Muscle layer of colon (tissue), 2 donors: Measurements from ENCODE around the gene POC1B.
"Not testable (repeated sequence)": the region's sequence is repeated elsewhere in the genome, so short reads cannot be mapped to it uniquely, and the experiment has no call there.

ENCODE experiments used
- H3K27ac ChIP-seq: one replicate; pipeline ENCODE4 v1.7.0; 2013; ENCODE audit warnings: low read depth, mild to moderate bottlenecking, low read length, moderate library complexity
- H3K27me3 ChIP-seq, 2 donors: one replicate each; pipeline ENCODE4 v1.7.0; 2013; ENCODE audit warnings: low read length in 2 of 2, mild to moderate bottlenecking in 2 of 2; ENCODE audit not compliant: insufficient read depth in 2 of 2, control insufficient read depth in 1 of 2
- H3K36me3 ChIP-seq: one replicate; pipeline ENCODE4 v1.7.0; 2013; ENCODE audit warnings: mild to moderate bottlenecking, low read length; ENCODE audit not compliant: insufficient read depth
- H3K4me1 ChIP-seq: one replicate; pipeline ENCODE4 v1.7.0; 2013; ENCODE audit warnings: mild to moderate bottlenecking, low read length; ENCODE audit not compliant: insufficient read depth
- H3K4me3 ChIP-seq, 2 donors: one replicate each; pipeline ENCODE4 v1.7.0; 2013; ENCODE audit warnings: low read length in 2 of 2, low read depth in 1 of 2, mild to moderate bottlenecking in 1 of 2, moderate library complexity in 1 of 2
- H3K9ac ChIP-seq: one replicate; pipeline ENCODE4 v1.7.0; 2013; ENCODE audit warnings: low read length
- H3K9me3 ChIP-seq: one replicate; pipeline ENCODE4 v1.7.0; 2013; ENCODE audit warnings: mild to moderate bottlenecking, low read length
- donor health status: abdominal sarcoma.
- donor health status: Adenocarcinoma of cecum.

POC1B gene

DNA sequence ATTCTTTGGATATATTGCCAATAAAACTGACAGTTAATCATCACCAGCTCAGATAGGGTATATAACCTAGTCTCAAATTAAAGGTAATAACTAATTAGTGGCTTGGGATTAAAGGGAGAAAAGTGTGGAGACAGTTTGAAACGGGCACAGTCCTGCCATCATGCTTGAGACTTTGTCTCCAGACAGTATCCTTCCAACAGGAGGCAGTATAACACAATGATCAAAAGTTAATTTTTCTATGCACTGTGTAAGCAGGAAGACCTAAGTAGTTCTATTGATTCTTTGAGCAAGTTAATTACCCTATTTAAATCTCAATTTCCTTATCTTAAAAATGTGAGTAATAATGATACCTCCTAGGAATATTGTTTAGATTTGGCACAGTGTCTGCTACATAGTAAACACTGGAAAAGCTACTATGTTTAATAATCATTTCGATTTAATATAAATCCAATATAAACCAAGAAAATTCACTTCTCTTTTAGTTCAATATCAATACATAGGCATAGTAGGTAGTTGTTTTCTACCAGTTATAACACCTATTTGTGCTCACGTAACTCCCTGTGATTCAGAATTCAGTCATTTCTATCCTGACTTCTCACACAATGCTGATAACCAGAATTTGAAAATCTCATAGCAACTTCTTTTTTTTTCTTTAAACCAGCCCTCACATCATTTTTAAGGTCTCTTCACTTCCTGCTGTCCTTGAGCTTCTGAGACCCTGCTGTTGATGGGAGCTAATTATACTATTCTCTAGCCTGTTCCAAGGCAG lies 54.9 kb downstream of the POC1B start:
- H3K9ac ChIP-seq = no peak overlapping the region
- H3K4me3 ChIP-seq = no peak overlapping the region
- H3K36me3 ChIP-seq = no peaks in the 10 kb centered on the region
- no peak overlapping the region for H3K27ac ChIP-seq
- no peaks in the 10 kb centered on the region for H3K4me1 ChIP-seq
- H3K27me3 ChIP-seq = no peaks in the 10 kb centered on the region
- H3K9me3 ChIP-seq = no peaks in the 10 kb centered on the region

- H3K9ac ChIP-seq = no peak overlapping the region
- no peaks in the 10 kb centered on the region for H3K36me3 ChIP-seq
- no peak overlapping the region for H3K4me3 ChIP-seq
- H3K27ac ChIP-seq = no peak overlapping the region
- H3K9me3 ChIP-seq = no peaks in the 10 kb centered on the region
- no peaks in the 10 kb centered on the region for H3K4me1 ChIP-seq
- no peaks in the 10 kb centered on the region for H3K27me3 ChIP-seq
These were observed 56.5 kb downstream of the POC1B start for GRCh38 chr12:89469361-89469760.

DNA sequence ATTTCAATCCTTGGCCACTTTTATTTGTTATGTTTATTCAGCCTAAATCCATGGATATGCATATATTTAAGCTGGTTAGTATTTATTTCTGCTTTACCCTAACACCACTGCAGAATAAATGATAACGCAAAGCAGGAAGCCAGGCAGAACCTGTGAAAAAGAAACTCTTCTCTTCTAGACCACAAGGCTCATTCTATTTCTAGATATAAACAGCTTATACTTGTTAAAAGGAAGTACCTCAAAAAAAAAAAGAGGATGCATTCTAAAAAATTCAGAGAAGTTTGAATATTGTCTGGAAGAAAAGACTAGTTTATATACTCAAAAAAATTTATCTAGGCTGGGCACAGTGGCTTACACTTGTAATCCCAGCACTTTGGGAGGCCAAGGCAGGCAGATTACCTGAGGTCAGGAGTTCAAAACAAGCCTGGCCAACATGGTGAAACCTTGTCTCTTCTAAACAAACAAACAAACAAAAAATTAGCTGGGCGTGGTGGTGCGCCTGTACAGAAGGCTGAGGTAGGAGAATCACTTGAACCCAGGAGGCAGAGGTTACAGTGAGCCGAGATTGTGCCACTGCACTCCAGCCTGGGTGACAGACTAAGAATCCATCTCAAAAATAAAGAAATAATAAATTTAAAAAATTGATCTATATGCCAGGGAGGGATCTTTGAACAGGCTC lies 57.1 kb downstream of the POC1B start:
- H3K27me3 ChIP-seq = no peaks in the 10 kb centered on the region

GRCh38 chr12:89468017-89468416 lies 57.8 kb downstream of the POC1B start:
- no peak overlapping the region for H3K4me3 ChIP-seq
- no peak overlapping the region for H3K9ac ChIP-seq
- no peak overlapping the region for H3K27ac ChIP-seq
- no peaks in the 10 kb centered on the region for H3K9me3 ChIP-seq
- no peaks in the 10 kb centered on the region for H3K4me1 ChIP-seq
- no peaks in the 10 kb centered on the region for H3K36me3 ChIP-seq
- no peaks in the 10 kb centered on the region for H3K27me3 ChIP-seq

More for the DNA sequence above, 57.1 kb downstream of the POC1B start:
- no peaks in the 10 kb centered on the region for H3K4me1 ChIP-seq
- H3K9ac ChIP-seq = no peak overlapping the region
- H3K4me3 ChIP-seq = no peak overlapping the region
- H3K27ac ChIP-seq = no peak overlapping the region
- no peaks in the 10 kb centered on the region for H3K9me3 ChIP-seq
- no peaks in the 10 kb centered on the region for H3K36me3 ChIP-seq

GRCh38 chr12:89464974-89465592 lies 60.8 kb downstream of the POC1B start:
- Histone ChIP-seq H3K4me3 (no peak overlapping the region), H3K9ac (no peak overlapping the region), H3K27me3 (no peaks in the 10 kb centered on the region)

DNA sequence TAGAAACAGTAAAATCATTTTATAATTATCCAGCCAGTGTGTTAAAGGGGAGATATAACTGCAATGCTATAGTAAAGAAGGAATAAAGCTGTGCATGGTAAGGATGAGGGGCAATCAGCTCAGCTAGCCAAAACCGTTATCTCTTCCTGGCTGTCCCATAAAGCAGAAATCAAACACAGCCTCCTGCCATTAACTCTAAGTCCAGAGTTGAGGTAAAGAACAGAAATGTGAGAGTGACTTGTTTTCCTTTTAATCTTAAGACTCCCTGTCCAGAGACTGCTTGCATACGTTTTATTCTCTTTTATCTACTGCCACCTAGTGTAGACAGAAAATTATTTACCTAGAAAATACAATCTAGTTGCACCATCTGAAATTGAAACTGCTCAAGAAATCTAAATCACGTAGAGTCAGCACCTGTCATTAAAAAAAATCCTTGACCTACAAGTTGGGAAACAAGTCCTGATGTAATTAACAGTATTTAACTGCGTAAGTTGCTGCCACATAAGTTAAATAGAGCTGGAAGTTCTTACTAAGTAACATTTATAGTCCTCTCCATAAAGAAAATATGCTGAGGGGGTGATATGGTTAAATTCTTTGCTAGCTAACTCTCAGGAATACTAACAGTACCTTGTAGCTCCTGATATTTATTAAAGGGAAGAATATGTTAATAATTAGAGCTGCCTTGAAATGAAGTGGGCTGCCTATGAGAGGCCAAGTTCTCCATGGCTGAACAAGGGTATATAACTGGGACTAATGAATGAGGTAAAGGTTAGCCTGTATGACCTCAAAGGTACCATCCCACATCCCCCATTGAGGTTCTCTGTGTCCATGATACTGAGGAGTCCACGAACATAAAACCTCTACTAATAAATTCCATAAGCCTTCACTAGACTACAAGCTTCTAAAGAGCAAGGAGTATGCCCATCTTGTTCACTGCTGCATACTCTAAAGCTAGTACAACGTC lies 63.9 kb downstream of the POC1B start:
- H3K27ac ChIP-seq = peak overlapping the region; percentile 6
- peaks cover 16% of the 10 kb centered on the region for H3K4me1 ChIP-seq
- no peaks in the 10 kb centered on the region for H3K9me3 ChIP-seq
- no peaks in the 10 kb centered on the region for H3K36me3 ChIP-seq
- no peaks in the 10 kb centered on the region for H3K27me3 ChIP-seq
- H3K9ac ChIP-seq = peak overlapping the region; percentile 18
- H3K4me3 ChIP-seq = peak overlapping the region in 1 of 2 donors; percentile 30

More at GRCh38 chr12:89464974-89465592, 60.8 kb downstream of the POC1B start:
- Histone ChIP-seq H3K9me3 (no peaks in the 10 kb centered on the region), H3K4me1 (peaks cover 16% of the 10 kb centered on the region), H3K36me3 (no peaks in the 10 kb centered on the region), H3K27ac (no peak overlapping the region)

DNA sequence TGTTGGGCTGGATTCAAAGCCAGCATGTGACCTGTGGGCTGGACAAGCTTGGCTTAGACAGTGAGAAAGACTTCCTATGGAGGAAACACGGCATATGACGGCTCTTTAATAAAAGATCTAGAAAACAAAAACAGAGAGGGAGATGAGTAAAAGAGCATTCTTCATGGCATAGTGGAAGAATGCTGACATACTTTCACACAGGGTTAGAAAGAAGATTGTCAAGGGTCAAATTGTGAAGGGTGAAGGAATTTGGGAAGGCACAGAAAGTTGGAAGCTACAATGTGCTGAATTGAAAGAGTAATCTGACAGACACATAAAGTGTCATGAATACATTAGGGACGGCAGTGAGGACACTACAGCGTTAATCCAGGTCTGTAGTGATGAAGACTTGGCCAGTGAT lies 64.7 kb downstream of the POC1B start:
- peak overlapping the region in 1 of 2 donors; percentile 30 for H3K4me3 ChIP-seq

GRCh38 chr12:89459279-89459678 lies 66.6 kb downstream of the POC1B start:
- H3K27ac ChIP-seq, H3K4me3 ChIP-seq, H3K36me3 ChIP-seq, H3K27me3 ChIP-seq, H3K9ac ChIP-seq, H3K9me3 ChIP-seq: not testable (repeated sequence)
- H3K4me1 ChIP-seq = peaks cover 22% of the 10 kb centered on the region

More for the DNA sequence above, 64.7 kb downstream of the POC1B start:
- Histone ChIP-seq H3K9me3 (no peaks in the 10 kb centered on the region), H3K27me3 (no peaks in the 10 kb centered on the region), H3K4me1 (peaks cover 16% of the 10 kb centered on the region), H3K27ac (peak overlapping the region; percentile 6), H3K36me3 (no peaks in the 10 kb centered on the region), H3K9ac (peak overlapping the region; percentile 18)

DNA sequence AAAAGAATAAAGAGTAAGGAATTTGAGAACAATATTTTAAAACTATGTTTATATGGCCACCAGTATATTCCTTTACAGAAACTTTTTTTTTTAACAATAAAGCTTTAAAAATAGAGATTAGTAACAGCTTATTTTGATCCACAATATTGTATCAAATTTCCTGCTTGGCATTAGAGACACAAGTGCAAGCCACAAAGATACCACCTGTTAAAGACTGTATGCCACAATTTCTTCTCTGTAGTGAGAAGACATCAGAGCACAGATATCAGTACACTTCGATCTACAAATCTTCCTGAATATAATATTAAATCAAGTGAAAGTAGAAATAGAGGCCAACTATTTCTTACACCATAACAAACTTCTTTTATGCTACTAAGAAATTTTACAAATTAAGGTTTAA lies 69.3 kb downstream of the POC1B start:
- Histone ChIP-seq H3K9me3 (no peaks in the 10 kb centered on the region), H3K27me3 (no peaks in the 10 kb centered on the region), H3K27ac (no peak overlapping the region), H3K9ac (no peak overlapping the region), H3K4me3 (no peak overlapping the region), H3K4me1 (peaks cover 39% of the 10 kb centered on the region), H3K36me3 (no peaks in the 10 kb centered on the region)

- Histone ChIP-seq H3K9me3 (no peaks in the 10 kb centered on the region), H3K4me3 (peak overlapping the region in 1 of 2 donors; percentile 35), H3K4me1 (peaks cover 40% of the 10 kb centered on the region), H3K36me3 (no peaks in the 10 kb centered on the region), H3K9ac (peak overlapping the region; percentile 35), H3K27me3 (no peaks in the 10 kb centered on the region), H3K27ac (peak overlapping the region; percentile 85)
These were observed 71.6 kb downstream of the POC1B start for GRCh38 chr12:89454080-89454848.
